HG03159 (cell line): ENCODE measurements around the gene PPFIBP2.
A peak's percentile ranks its signal among the peaks of the same experiment; 100 is the strongest.

Experiments
- ATAC-seq: cut with Tn5 transposase; IDR thresholded peaks from one replicate; pipeline ENCODE4 v1.9.1; 2021; ENCODE audit warnings: mild to moderate bottlenecking, moderate library complexity; ENCODE audit not compliant: unreplicated experiment

Gene PPFIBP2

GRCh38 chr11:7513234-7514098 lies at the start of gene PPFIBP2:
TSS of gene PPFIBP2 (plus strand) at chr11:7513999. CDS start at chr11:7549476, 35,477 bp downstream.
- ATAC-seq, result peak; percentile 66

DNA sequence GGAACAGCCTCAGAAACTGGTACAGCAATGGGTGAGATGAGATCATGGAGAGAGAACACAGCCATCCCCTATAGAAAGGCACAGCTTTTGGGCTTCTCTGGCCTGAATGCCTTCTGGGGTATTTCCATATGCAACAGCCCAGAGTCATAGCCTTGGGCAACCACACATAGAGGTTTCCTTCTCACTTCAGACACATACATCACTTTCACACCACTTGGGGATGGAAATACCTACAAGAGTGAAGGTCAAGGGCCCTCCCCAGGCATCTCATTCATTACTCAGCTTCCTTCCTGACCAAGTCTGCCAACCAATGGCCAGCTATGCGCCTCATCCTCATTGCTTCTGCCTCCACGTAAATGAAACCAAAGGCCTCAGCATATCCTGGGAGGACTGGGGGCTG lies 46.1 kb upstream of the PPFIBP2 start:
- peak; percentile 72 for ATAC-seq

DNA sequence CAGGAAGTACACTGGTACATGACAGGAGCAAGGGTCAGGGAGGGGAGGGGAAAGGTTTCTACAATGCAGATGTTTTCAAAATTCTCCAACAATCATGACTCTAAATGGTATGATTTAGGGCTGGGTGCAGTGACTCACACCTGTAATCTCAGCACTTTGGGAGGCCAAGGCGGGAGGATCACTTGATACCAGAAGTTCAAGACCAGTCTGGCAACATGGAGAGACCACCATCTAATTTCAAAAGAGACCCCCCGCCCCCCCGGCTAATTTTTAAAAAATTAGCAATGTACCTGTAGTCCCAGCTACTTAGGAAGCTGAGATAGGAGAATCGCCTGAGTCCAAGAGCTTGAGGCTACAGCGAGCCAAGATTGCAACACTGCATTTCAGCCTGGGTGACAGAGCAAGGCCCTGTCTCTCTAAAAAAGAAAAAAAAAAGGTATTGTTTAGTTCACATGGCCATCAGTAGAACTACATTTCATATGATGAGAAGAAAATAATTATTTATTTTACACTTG lies 44.4 kb upstream of the PPFIBP2 start:
- ATAC-seq, result no peak

DNA sequence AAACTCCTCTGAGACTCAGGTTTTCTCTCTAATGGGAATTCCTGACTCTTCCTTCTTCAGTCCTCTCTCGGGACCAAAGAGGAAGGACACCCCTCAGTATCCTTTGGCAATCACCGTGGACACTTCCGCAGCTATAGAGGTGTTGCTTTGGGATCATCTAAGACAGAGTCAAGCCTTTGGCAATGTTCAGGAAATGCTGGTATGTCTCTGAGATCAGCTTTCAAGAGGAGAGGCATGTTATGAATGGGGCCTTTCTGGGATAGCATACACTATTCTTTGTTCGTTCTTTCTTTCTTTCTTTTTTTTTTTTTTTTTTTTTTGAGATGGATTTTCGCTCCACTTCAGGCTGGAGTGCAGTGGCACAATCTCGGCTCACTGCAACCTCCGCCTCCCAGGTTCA lies 42.7 kb upstream of the PPFIBP2 start:
- no peak for ATAC-seq

DNA sequence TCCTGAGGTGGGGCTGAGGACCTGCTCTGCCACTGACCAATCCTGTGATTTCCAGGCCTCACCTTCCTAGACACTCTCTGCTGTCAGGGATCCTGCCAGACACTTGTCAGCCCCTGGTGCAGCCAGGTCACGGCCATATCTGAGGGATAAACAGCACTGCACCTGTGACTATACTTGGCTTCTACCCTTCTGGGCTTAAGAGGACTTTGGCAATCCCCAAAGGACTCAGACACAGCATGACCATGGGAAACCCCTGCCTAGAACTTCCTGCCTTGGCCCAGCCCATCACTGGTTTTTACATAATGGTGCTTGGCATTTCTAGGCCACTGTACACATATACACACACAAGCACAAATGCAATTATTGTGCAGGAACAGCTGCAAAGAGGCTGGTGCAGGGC lies 40.1 kb upstream of the PPFIBP2 start:
- peak; percentile 83 for ATAC-seq

DNA sequence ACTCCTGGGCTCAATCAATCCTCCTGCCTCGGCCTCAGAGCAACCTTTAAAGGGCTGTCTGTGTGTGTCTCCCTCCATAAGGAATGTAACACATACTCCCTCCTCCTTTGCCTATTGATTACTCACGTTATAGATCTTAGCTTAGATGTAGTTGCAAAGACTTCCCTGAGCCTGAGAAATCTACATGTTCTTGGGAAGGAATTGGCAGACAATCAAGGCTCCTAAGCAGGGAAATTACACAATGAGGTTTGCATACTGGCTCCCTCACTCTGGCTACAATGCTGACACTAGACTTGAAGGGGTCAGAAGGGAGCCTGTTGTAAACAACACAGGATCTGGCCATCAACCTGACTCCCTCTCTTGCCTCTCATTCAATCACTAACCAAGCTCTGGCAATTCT lies 33.7 kb upstream of the PPFIBP2 start:
- ATAC-seq, result no peak

- no peak for ATAC-seq
Observed at GRCh38 chr11:7484131-7484530, 29.7 kb upstream of the PPFIBP2 start.

DNA sequence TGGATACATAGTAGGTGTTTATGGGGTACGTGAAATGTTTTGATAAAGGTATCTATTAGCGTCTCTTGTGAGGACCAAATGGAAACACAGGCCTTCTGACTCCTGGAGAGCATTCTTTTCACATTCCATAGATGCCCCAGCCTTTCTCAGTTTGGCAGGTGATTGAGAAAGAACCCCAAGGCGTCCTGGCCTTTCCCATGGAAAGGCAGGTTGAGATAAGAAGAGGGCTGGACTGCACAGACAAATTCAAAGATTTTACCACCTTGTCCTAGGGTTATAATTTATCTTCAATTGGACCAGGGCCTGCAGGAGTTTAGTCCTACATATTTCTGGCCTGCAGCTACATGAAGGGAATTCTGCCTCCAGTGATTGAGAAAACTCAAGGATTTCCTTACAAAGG lies 29.2 kb upstream of the PPFIBP2 start:
- ATAC-seq, result no peak

- ATAC-seq, result no peak
Observed at GRCh38 chr11:7485186-7486097, 28.4 kb upstream of the PPFIBP2 start, which contains the start of gene OLFML1. TSS of gene OLFML1 (plus strand) at chr11:7485506. CDS start at chr11:7485876, 370 bp downstream.

GRCh38 chr11:7486098-7486780 lies 27.6 kb upstream of the PPFIBP2 start:
- ATAC-seq, result no peak

DNA sequence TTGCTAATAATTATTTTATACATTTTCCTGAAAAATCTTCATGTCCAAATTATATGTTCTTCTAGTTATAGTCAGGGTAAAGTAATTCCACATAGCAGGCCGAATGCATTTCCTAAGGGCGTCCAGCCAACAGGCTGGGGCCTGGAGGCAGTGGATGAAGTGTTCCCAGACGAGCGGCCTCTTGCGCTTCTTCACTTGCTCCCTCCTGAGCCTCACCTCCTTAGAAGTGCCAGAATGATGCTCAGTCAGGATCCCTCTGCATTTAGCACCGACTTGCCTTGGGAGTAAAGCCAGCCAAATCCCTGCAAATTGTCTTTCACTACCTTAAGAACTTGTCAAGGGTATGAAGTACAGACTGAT lies 27.0 kb upstream of the PPFIBP2 start:
- ATAC-seq, result no peak

- no peak for ATAC-seq
Observed at GRCh38 chr11:7487360-7487759, 26.4 kb upstream of the PPFIBP2 start.

GRCh38 chr11:7488681-7489080 lies 25.1 kb upstream of the PPFIBP2 start:
- no peak for ATAC-seq

GRCh38 chr11:7489376-7489775 lies 24.4 kb upstream of the PPFIBP2 start:
- ATAC-seq, result no peak

DNA sequence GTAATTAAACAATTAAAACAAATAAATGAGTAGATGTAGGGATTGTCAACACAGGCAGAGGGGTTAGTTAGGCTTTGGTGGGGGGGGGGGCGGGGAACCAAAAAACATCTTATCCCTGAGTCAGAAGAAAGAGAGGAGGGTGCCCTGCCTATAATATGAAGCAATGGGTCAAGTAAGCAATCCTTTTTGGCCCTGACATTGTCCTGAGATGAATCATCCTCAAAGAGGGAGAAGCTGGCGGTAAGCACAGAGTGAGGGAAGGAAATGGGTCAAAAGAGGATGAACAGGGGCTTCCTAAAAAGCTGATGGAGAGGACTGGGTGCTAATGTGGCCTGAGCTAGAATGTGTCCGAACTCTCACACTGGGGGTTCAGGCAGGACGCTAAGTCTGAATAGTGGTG lies 23.7 kb upstream of the PPFIBP2 start:
- no peak for ATAC-seq

GRCh38 chr11:7490535-7490934 lies 23.3 kb upstream of the PPFIBP2 start:
- ATAC-seq, result no peak

GRCh38 chr11:7492253-7492652 lies 21.5 kb upstream of the PPFIBP2 start:
- no peak for ATAC-seq

- ATAC-seq, result no peak
Observed at GRCh38 chr11:7493670-7494069, 20.1 kb upstream of the PPFIBP2 start.

DNA sequence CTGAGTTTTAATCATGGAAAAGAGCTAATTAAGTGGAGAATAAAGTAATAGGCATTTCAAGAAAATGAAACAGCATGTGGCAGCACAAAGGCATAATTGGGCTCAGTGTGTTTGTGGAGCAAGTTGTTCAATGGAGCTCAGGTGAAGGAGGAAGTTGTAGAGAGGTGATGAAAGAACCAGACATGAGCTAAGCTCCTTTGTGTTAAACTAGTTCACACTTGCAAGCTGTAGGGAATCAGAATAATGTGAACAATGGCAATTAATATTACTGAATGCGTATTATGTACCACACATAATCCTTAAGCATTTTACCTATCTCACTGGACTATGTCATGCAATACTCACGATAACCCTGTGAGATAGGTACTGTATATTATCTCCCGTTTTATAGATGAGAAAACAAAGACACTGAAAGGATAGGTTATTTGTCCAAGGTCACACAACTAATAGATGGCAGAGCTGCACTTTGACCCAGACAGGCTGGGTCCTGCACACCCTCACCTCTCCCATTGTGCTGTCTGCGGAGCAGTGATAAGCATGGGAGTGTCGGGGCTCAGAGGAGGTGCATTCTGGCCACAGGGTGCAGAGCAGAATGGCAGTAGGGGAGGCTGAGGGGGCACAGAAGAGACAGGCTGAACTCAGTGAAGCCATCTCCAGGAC lies 19.6 kb upstream of the PPFIBP2 start:
- ATAC-seq, result no peak

- ATAC-seq, result peak; percentile 91
Observed at GRCh38 chr11:7495882-7496551, 17.8 kb upstream of the PPFIBP2 start.
